NB4 (cell line): ENCODE measurements around the gene GALK1.

Experiments
- DNase-seq: peaks from one replicate; pipeline ENCODE4 v3.0.0; 2010; ENCODE audit warnings: low read depth
- H3K4me3 ChIP-seq: one replicate; pipeline ENCODE4 v1.5.1; 2011; ENCODE audit warnings: mild to moderate bottlenecking, low read depth, low read length, moderate library complexity
- MYC ChIP-seq: IDR thresholded peaks from 2 replicates; pipeline ENCODE4 v1.6.1; 2011; ENCODE audit warnings: low read depth, low read length
- POLR2A ChIP-seq: IDR thresholded peaks from 2 replicates; pipeline ENCODE4 v1.6.1; 2011; ENCODE audit warnings: mild to moderate bottlenecking; ENCODE audit not compliant: insufficient read length; ENCODE audit errors: extremely low read depth
- TF ChIP-seq, protein P1 (sequence below): IDR thresholded peaks from one replicate; pipeline ENCODE4 v1.5.1; 2012; ENCODE audit warnings: low read depth, low read length
- TF ChIP-seq, protein P2 (sequence below): IDR thresholded peaks from 2 replicates; pipeline ENCODE4 v1.6.1; 2011; ENCODE audit warnings: low read depth, low read length

GALK1 gene

DNA sequence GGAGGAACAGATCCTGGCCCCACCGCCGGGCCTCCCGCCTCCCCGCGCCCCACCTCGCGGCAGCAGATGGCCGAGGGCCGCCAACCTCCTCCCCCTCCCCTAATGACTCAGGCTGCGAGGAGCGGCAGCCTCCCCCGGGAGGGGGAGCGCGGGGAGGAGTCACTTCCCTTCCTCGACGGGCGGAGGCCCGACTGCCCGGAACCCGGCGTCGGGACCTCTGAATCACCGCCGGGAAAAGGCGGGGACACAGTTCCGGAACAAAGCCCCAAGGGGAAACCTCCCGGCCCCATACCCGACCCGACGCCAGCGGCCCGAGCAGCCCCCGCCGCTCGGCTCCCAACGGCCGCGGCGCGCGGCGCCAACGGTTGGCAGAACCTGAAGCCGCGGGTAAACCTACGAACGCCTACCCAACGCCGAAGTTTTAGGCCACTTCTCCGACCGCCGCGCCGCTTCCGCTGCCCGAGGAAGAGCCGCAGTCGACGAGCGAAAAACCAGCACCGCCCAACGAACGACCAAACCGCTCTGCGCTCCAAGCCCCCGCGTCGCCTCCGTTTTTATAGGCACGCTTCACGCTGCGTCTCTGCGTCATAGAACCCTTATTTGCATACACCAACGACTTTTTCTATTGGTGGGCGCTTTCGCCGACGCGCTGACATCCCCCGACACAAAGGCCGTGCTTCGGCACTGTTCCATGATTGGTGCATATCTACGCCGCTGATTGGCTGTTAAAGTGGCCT is 14.4 kb upstream of the GALK1 start:
- DNase-seq, result peak; percentile 99
- H3K4me3 ChIP-seq, result peak overlapping the region; percentile 93
- 0 out of 2 replicates have a peak, but pooled peaks have one; percentile 32 for TF ChIP-seq MYC
- TF ChIP-seq POLR2A, result peak; percentile 100
- TF ChIP-seq, protein P1, sequence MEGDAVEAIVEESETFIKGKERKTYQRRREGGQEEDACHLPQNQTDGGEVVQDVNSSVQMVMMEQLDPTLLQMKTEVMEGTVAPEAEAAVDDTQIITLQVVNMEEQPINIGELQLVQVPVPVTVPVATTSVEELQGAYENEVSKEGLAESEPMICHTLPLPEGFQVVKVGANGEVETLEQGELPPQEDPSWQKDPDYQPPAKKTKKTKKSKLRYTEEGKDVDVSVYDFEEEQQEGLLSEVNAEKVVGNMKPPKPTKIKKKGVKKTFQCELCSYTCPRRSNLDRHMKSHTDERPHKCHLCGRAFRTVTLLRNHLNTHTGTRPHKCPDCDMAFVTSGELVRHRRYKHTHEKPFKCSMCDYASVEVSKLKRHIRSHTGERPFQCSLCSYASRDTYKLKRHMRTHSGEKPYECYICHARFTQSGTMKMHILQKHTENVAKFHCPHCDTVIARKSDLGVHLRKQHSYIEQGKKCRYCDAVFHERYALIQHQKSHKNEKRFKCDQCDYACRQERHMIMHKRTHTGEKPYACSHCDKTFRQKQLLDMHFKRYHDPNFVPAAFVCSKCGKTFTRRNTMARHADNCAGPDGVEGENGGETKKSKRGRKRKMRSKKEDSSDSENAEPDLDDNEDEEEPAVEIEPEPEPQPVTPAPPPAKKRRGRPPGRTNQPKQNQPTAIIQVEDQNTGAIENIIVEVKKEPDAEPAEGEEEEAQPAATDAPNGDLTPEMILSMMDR, result no peak
- TF ChIP-seq, protein P2, sequence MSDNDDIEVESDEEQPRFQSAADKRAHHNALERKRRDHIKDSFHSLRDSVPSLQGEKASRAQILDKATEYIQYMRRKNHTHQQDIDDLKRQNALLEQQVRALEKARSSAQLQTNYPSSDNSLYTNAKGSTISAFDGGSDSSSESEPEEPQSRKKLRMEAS, result peak; percentile 22; the same call in 1 of the 2 replicates

DNA sequence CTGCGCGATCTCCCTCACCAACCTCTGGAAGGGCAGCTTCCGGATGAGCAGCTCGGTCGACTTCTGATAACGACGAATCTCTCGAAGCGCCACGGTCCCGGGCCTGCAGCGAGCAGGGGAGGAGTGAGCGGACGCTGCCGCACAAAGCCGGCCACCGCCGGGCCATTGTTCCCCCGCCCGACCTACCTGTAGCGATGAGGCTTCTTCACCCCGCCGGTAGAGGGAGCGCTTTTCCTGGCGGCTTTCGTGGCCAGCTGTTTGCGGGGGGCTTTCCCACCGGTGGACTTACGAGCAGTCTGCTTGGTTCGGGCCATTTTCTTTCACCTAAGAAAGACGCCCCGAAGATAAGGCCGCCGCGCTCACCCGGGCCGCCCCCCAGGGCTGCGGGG is 13.9 kb upstream of the GALK1 start:
- DNase-seq, result no peak
- H3K4me3 ChIP-seq, result peak overlapping the region; percentile 93
- TF ChIP-seq MYC (no peak), POLR2A (no peak)
- TF ChIP-seq, protein P2, result no peak
- TF ChIP-seq, protein P1, result peak; percentile 48

DNA sequence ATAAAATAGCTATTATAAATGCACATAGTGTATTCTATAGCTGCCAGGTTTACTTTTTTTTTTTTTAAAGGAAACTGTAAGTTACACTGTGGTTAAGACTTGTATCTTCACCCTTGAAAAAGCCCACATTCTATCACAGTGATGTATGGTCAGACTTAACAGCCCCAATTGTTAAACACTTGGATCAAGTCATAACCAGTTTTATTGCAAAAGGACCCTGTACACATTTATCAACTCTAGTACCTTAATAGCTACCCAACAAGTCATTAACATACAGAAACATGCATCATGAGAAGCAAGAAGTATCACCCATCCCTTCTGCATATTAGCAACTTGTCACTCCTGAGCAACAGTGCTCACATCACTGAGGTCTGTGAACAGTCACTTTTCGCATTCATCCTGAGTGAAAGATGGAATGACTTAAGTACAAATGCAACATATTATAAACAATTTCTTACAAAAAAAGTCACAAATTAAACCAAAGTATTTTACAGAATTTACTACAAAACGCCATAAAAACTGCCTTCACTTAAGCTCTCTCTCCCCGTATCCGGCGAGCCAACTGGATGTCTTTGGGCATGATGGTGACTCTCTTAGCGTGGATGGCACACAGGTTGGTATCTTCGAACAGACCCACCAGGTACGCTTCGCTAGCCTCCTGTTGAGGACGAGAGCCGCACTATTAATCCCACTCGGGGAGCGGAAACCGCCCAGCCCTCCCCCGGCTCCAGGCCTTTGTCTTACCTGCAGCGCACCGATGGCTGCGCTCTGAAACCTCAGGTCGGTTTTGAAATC is 13.3 kb upstream of the GALK1 start:
- DNase-seq, result peak; percentile 32
- H3K4me3 ChIP-seq, result peak overlapping the region; percentile 93

DNA sequence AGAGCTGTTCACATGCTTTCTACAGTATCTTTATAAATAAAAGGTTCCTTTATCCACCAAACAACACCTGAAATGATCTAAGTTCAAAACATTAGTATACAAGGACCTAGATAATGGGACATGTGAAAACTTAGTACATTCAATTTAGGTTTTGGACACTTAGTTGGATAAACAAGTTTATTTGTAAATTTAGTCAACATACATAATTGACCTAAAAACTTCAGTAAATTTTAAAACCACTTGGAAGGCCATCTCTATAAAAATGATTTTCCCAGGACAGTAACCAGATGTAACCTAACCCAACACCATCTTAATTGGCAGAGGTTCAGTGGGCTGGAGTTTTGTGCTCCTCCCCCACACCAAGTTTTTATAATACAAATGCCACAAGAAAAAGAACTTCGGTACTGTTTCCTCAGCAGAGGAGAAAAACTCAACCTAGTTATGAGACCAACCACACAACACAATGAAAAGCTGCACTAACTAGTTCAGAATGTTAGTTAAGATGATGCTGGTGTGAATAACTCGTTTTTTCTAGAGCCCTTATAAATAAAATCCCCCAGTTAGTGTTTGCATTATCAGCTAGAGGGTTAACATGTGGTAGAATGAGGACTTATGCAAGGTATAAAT is 12.4 kb upstream of the GALK1 start:
- TF ChIP-seq MYC (no peak), POLR2A (no peak)
- TF ChIP-seq, protein P2, result no peak
- TF ChIP-seq, protein P1, result no peak
- no peak for DNase-seq
- peak overlapping the region; percentile 93 for H3K4me3 ChIP-seq

DNA sequence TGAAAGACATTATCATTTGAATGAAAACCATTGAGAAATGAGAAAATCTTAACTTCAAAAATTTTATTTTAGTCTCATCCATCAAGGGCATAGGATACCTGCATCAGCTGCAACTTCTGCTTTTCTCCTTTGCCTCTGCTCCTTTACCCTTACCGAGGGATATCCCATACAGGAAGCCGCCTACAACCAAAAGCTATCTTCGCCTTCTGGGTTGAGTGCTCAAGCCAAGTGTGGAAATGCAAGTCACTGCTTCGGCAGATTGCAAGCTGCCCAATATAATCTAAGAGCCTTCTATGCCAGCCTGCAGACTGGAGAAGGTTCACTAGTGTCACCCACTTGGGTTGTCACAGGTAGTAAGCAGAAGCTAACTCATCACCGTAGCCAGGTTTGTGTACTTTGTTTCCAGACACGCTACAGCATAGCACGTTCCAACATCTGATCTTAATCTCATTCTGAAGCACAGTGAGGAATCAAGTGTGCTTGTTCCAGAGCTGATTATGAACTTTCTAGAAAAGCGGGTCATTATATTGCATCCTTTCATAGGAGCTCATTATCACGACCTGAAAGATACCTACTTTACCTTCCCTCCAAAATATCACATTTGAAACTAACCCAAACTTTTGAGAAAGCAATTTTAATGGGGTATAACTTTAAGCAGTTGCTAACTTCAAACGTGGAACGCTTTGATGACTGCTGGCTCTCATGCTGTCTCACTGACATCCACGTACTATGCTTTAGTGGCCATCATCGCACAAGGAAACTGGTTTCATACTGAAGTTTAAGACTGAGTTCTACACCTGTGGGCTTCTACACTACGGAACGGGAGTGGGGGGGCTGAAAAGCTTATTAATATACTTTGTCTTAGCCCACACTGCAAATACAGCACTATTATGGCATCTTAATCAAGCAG is 11.6 kb upstream of the GALK1 start:
- TF ChIP-seq, protein P1, result no peak
- peak; percentile 10 for TF ChIP-seq POLR2A
- H3K4me3 ChIP-seq, result peak overlapping the region; percentile 93
- DNase-seq, result peak; percentile 74
